ENCODE measurements around the gene JAZF1. TPM values are rescaled to one million over a fixed set of nuclear protein-coding genes. Genes with fewer than 3 reads are reported as not detected.

JAZF1 gene
- total RNA-seq, 1 experiment from 2014 or later: 0.95 TPM

DNA sequence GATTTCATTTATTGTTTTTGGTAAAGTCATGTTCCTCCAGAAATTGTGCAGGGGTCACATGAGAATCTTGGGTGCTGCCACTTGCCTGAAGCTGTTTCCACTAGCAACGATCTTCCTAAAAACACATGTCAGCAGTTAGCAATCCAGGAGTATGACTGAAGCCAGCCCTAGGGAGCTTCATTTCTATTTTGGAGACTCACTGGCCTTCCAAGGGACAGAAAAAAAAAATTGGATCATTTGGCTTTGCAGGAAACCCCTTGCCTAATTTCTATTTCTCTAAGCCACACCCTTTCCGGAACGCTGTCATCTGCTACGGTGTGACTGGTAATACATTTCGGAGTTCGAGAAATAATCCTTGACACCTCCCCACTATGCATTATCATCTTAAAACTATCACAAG lies 236.0 kb downstream of the JAZF1 start:
- Histone ChIP-seq H3K4me1 (no peaks in the 10 kb centered on the region), H3K27me3 (replicated peaks; ENCODE audit: control insufficient read depth, insufficient read depth, low read length) (no peaks in the 10 kb centered on the region; the same call in 1 of the 2 replicates), H3K36me3 (ENCODE audit: control insufficient read depth, insufficient read depth, low read length) (no peaks in the 10 kb centered on the region), H3K4me3 (ENCODE audit: low read depth, low read length) (no peak overlapping the region), H3K9me3 (no peaks in the 10 kb centered on the region)
- H3K27me3 Mint-ChIP-seq (ENCODE audit: insufficient read depth, unreplicated experiment): peaks cover 13% of the 10 kb centered on the region
- TF ChIP-seq, protein P1, sequence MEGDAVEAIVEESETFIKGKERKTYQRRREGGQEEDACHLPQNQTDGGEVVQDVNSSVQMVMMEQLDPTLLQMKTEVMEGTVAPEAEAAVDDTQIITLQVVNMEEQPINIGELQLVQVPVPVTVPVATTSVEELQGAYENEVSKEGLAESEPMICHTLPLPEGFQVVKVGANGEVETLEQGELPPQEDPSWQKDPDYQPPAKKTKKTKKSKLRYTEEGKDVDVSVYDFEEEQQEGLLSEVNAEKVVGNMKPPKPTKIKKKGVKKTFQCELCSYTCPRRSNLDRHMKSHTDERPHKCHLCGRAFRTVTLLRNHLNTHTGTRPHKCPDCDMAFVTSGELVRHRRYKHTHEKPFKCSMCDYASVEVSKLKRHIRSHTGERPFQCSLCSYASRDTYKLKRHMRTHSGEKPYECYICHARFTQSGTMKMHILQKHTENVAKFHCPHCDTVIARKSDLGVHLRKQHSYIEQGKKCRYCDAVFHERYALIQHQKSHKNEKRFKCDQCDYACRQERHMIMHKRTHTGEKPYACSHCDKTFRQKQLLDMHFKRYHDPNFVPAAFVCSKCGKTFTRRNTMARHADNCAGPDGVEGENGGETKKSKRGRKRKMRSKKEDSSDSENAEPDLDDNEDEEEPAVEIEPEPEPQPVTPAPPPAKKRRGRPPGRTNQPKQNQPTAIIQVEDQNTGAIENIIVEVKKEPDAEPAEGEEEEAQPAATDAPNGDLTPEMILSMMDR (IDR thresholded peaks at IDR 0.05; ENCODE audit: insufficient read depth in 1 of 2, low read depth in 1 of 2, low read length in 1 of 2, severe bottlenecking in 1 of 2, unreplicated experiment in 1 of 2): no peak
- no peak overlapping the region for H3K4me3 Mint-ChIP-seq (ENCODE audit: unreplicated experiment)
- H3K9me3 Mint-ChIP-seq (ENCODE audit: unreplicated experiment): no peaks in the 10 kb centered on the region
- H3K36me3 Mint-ChIP-seq (ENCODE audit: insufficient read depth, unreplicated experiment): no peaks in the 10 kb centered on the region
- H3K27ac Mint-ChIP-seq (ENCODE audit: unreplicated experiment): no peak overlapping the region
- intact Hi-C loops (cut with micrococcal nuclease; ENCODE audit: unreplicated experiment): no loop called here
- ChIA-PET CTCF (no interaction called here), POLR2A (no interaction called here)
- no peaks in the 10 kb centered on the region for H3K4me1 Mint-ChIP-seq (ENCODE audit: low read depth, unreplicated experiment)
- no TSS peak for BruUV-seq (replicated peaks)
- DNase-seq: no peak

DNA sequence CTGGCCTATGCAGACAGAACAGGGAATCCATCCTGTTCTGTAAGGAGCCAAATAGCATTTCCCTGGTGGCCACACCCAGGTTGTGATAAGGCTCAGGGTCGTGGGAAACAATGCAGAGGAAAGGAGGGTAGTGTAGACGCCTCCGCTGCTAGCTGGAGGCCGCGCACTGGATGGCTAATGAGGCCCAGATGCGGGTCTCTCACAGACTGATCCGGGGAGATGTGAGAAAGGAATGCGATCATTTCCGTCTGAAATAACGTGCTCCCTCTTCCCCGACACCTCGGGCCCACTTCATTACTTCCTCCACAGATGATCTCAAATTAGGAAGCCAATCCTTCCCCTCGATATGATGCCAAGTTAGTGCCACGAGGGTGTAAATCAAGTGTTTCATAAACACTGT lies 237.4 kb downstream of the JAZF1 start:
- Mint-ChIP-seq H3K36me3 (ENCODE audit: insufficient read depth, unreplicated experiment) (no peaks in the 10 kb centered on the region), H3K4me3 (ENCODE audit: unreplicated experiment) (no peak overlapping the region), H3K27ac (ENCODE audit: unreplicated experiment) (no peak overlapping the region), H3K27me3 (ENCODE audit: insufficient read depth, unreplicated experiment) (peaks cover 10% of the 10 kb centered on the region), H3K4me1 (ENCODE audit: low read depth, unreplicated experiment) (no peaks in the 10 kb centered on the region), H3K9me3 (ENCODE audit: unreplicated experiment) (no peaks in the 10 kb centered on the region)
- no peaks in the 10 kb centered on the region for H3K36me3 ChIP-seq (ENCODE audit: control insufficient read depth, insufficient read depth, low read length)
- no peaks in the 10 kb centered on the region for H3K9me3 ChIP-seq
- TF ChIP-seq, protein P1 (IDR thresholded peaks at IDR 0.05; ENCODE audit: insufficient read depth in 1 of 2, low read depth in 1 of 2, low read length in 1 of 2, severe bottlenecking in 1 of 2, unreplicated experiment in 1 of 2): no peak
- no peaks in the 10 kb centered on the region; the same call in none of the 2 replicates for H3K27me3 ChIP-seq (replicated peaks; ENCODE audit: control insufficient read depth, insufficient read depth, low read length)
- no peak overlapping the region for H3K4me3 ChIP-seq (ENCODE audit: low read depth, low read length)
- H3K4me1 ChIP-seq: no peaks in the 10 kb centered on the region
- intact Hi-C loops (cut with micrococcal nuclease; ENCODE audit: unreplicated experiment): no loop called here
- CTCF ChIA-PET: no interaction called here
- no TSS peak for BruUV-seq (replicated peaks)
- no peak for DNase-seq
- POLR2A ChIA-PET: no interaction called here

DNA sequence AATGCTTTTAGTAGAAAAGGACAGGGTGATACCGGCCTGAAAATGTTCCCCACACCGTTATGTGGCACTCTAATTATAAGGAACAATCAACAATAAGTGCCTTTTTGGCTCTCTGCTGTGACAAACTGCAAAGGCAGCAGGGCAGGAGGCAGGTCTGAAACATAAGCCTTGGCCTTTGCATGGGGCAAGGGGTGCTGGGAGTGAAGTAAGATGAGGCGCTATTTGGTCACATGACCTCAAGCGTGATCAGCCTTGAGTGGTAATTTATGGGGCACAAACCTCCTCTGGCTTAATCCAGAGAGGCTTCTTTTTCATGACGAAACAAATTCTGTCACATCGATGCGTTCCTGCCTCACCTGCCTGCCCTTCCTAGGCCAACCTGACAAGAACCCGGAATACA lies 237.9 kb downstream of the JAZF1 start:
- no peak overlapping the region for H3K4me3 Mint-ChIP-seq (ENCODE audit: unreplicated experiment)
- H3K9me3 Mint-ChIP-seq (ENCODE audit: unreplicated experiment): no peaks in the 10 kb centered on the region
- H3K36me3 Mint-ChIP-seq (ENCODE audit: insufficient read depth, unreplicated experiment): no peaks in the 10 kb centered on the region
- no peaks in the 10 kb centered on the region for H3K4me1 Mint-ChIP-seq (ENCODE audit: low read depth, unreplicated experiment)
- no peak overlapping the region for H3K4me3 ChIP-seq (ENCODE audit: low read depth, low read length)
- ChIA-PET POLR2A (no interaction called here), CTCF (interaction anchor here (0.6 kb wide), 1 partner anchor 155 kb away, joined by 3 read pairs; no protein-coding TSS in a partner anchor)
- BruUV-seq (replicated peaks): no TSS peak
- TF ChIP-seq, protein P1 (IDR thresholded peaks at IDR 0.05; ENCODE audit: insufficient read depth in 1 of 2, low read depth in 1 of 2, low read length in 1 of 2, severe bottlenecking in 1 of 2, unreplicated experiment in 1 of 2): no peak
- no peaks in the 10 kb centered on the region for H3K36me3 ChIP-seq (ENCODE audit: control insufficient read depth, insufficient read depth, low read length)
- DNase-seq: no peak
- H3K27me3 Mint-ChIP-seq (ENCODE audit: insufficient read depth, unreplicated experiment): peaks cover 8% of the 10 kb centered on the region
- no peaks in the 10 kb centered on the region for H3K9me3 ChIP-seq
- H3K27ac Mint-ChIP-seq (ENCODE audit: unreplicated experiment): no peak overlapping the region
- intact Hi-C loops (cut with micrococcal nuclease; ENCODE audit: unreplicated experiment): no loop called here
- no peaks in the 10 kb centered on the region; the same call in none of the 2 replicates for H3K27me3 ChIP-seq (replicated peaks; ENCODE audit: control insufficient read depth, insufficient read depth, low read length)
- no peaks in the 10 kb centered on the region for H3K4me1 ChIP-seq
